HepG2 (cell line): ENCODE results near the gene CCR9. TPM values are rescaled to one million over a fixed set of nuclear protein-coding genes. Genes with fewer than 3 reads are reported as not detected.

Experiments
- ATAC-seq: fragments of 200-7000 bp; cut with Tn5 transposase; 3 replicates; pipeline ENCODE4 v1.9.1; 2020; ENCODE audit warnings: mild to moderate bottlenecking, moderate library complexity
- BruUV-seq: library from RNA; stranded (reverse); fragments of 400-500 nt; replicated peaks from 2 replicates; lab custom pipeline; 2021; lab: Mats Ljungman, UMichigan
- CTCF ChIA-PET: fragments of 300-600 bp; formaldehyde crosslinking; extraction: SDS; loops from one replicate; lab custom pipeline; 2021; ENCODE audit warnings: low total read pairs, inconsistent platforms, low intra/inter-chr PET ratio; lab: Yijun Ruan, JAX
- POLR2A ChIA-PET: fragments of 350-600 bp; sonication (Branson Sonifier 250); formaldehyde crosslinking; loops from one replicate; lab custom pipeline; 2020; ENCODE audit warnings: antibody characterized with exemption, inconsistent platforms; lab: Yijun Ruan, JAX
- DNase-seq: peaks from one replicate; pipeline ENCODE4 v3.0.0-alpha.2; 2015; ENCODE audit warnings: low spot score
- FAIRE-seq: peaks from 3 replicates; lab custom pipeline; 2011; peaks lifted over from hg19 to GRCh38; lab: Jason Lieb, UNC
- H2AFZ ChIP-seq: one replicate; pipeline ENCODE4 v1.6.1; 2011; ENCODE audit warnings: low read length, inconsistent platforms
- H3K27ac ChIP-seq: fragments of 300-600 bp; 3 replicates; pipeline ENCODE4 v1.8.0; 2011; ENCODE audit warnings: mixed run types, mild to moderate bottlenecking, mixed read lengths, low read length, inconsistent platforms; ENCODE audit not compliant: insufficient read depth; ENCODE audit errors: extremely low read length
- H3K27me3 ChIP-seq, 2 experiments: fragments of 200-600 bp in 1 of 2; 2 replicates in 1 of 2; 3 replicates in 1 of 2; pipeline versions ENCODE4 v1.6.0 to v1.8.0; 2011; ENCODE audit warnings: low read length in 2 of 2, mild to moderate bottlenecking in 2 of 2, moderate library complexity in 2 of 2, inconsistent platforms in 1 of 2; ENCODE audit not compliant: insufficient read depth in 2 of 2, control insufficient read depth in 1 of 2
- H3K36me3 ChIP-seq, 2 experiments: fragments of 200-600 bp in 1 of 2; replicated peaks in 1 of 2; 2 replicates in 1 of 2; 3 replicates in 1 of 2; pipeline versions ENCODE4 v1.5.1 to v1.8.0; 2011; ENCODE audit warnings: low read length in 2 of 2, inconsistent platforms in 1 of 2; ENCODE audit not compliant: insufficient read depth in 2 of 2, control insufficient read depth in 1 of 2
- H3K4me1 ChIP-seq: 2 replicates; pipeline ENCODE4 v1.5.1; 2012; ENCODE audit warnings: low read length, inconsistent platforms; ENCODE audit not compliant: insufficient read depth
- H3K4me2 ChIP-seq: 2 replicates; pipeline ENCODE4 v1.6.0; 2011; ENCODE audit warnings: low read depth, low read length, inconsistent platforms
- H3K4me3 ChIP-seq, 3 experiments: fragments of 200-600 bp in 1 of 3; sonication (generic), shearing (Covaris generic) in 1 of 3; replicated peaks in 1 of 3; 2 replicates each; pipeline ENCODE4 v1.5.1; 2011 to 2016; ENCODE audit warnings: low read length in 3 of 3, inconsistent platforms in 2 of 3, low read depth in 2 of 3, mild to moderate bottlenecking in 2 of 3, control low read depth in 1 of 3, mixed read lengths in 1 of 3; ENCODE audit not compliant: insufficient read depth in 1 of 3
- H3K79me2 ChIP-seq: one replicate; pipeline ENCODE4 v1.6.1; 2011; ENCODE audit warnings: low read length, inconsistent platforms; ENCODE audit not compliant: insufficient read depth
- H3K9ac ChIP-seq: 2 replicates; pipeline ENCODE4 v1.6.0; 2011; ENCODE audit warnings: mild to moderate bottlenecking, low read depth, low read length, inconsistent platforms; ENCODE audit not compliant: insufficient read depth
- H3K9me3 ChIP-seq: 2 replicates; pipeline ENCODE4 v1.5.1; 2012; ENCODE audit warnings: mild to moderate bottlenecking, low read length
- H4K20me1 ChIP-seq: 2 replicates; pipeline ENCODE4 v1.6.0; 2011; ENCODE audit warnings: inconsistent platforms, mild to moderate bottlenecking, low read length, moderate library complexity; ENCODE audit not compliant: insufficient read depth
- CSRNP2 ChIP-seq: sonication (generic); formaldehyde crosslinking; conservative IDR thresholded peaks from 2 replicates; pipeline ENCODE4 v1.8.0; 2022; ENCODE audit warnings: low read depth, missing genetic modification reagents
- SMC3 ChIP-seq: IDR thresholded peaks from 2 replicates; pipeline ENCODE4 v1.6.1; 2011; ENCODE audit warnings: low read length, improper control_type of control experiment
- SOX13 ChIP-seq, 3 experiments: fragments of 450-650 bp in 1 of 3; sonication (generic) in 1 of 3; formaldehyde crosslinking in 1 of 3; IDR thresholded peaks in 2 of 3; conservative IDR thresholded peaks in 1 of 3; 2 replicates each; pipeline versions ENCODE4 v1.5.0 to v1.6.1; 2016 to 2020; ENCODE audit warnings: antibody characterized with exemption in 1 of 3, mild to moderate bottlenecking in 1 of 3, missing compliant biosample characterization in 1 of 3, missing genetic modification reagents in 1 of 3, moderate library complexity in 1 of 3
- SOX6 ChIP-seq, 2 experiments: fragments of 450-650 bp in 1 of 2; sonication (generic) in 1 of 2; formaldehyde crosslinking in 1 of 2; IDR thresholded peaks; 2 replicates each; pipeline versions ENCODE4 v1.4.0 to v1.6.1; 2017 to 2020; ENCODE audit warnings: antibody characterized with exemption in 1 of 2, mild to moderate bottlenecking in 1 of 2, missing genetic modification reagents in 1 of 2
- ZNF569 ChIP-seq: sonication (generic); formaldehyde crosslinking; IDR thresholded peaks from 2 replicates; pipeline ENCODE4 v1.5.0; 2020; ENCODE audit warnings: mild to moderate bottlenecking, missing genetic modification reagents, moderate library complexity, borderline replicate concordance
- ZNF580 ChIP-seq: IDR thresholded peaks from 2 replicates; pipeline ENCODE4 v1.6.1; 2016; ENCODE audit warnings: low read depth, borderline replicate concordance
- WGBS: methylation state at CpG from one replicate; pipeline ENCODE4 v1.1.6; 2017; ENCODE audit warnings: low lambda C conversion rate; 5-methylcytosine and 5-hydroxymethylcytosine counted together
- in situ Hi-C: cut with HindIII; loops from 2 replicates; pipeline ENCODE4 v1.10.0; 2017; ENCODE audit warnings: low pct_unique_long_range_greater_than_20kb; ENCODE audit not compliant: extremely low pct_ligation_motif_present
- intact Hi-C: fragments of 100-400 bp; cut with micrococcal nuclease; formaldehyde crosslinking; loops from one replicate; pipeline ENCODE4 v1.10.0; 2022; ENCODE audit not compliant: unreplicated experiment
- polyA plus RNA-seq, 8 experiments: library from polyadenylated mRNA; depleted of rRNA in 3 of 8; stranded (reverse) in 7 of 8; unstranded in 1 of 8; fragments of >200 nt; fragmentation: Illumina TruSeq in 4 of 8; extraction: Trizol in 4 of 8; gene quantifications; 2 replicates each; pipeline versions ENCODE4 v1.2.1 to v1.2.3, GENCODE V29; 2011 to 2016; ENCODE audit warnings: low read depth in 4 of 8, missing spikeins in 1 of 8, mixed read lengths in 1 of 8; ENCODE audit not compliant: insufficient read depth in 1 of 8
- total RNA-seq, 5 experiments: library from RNA; depleted of rRNA; stranded (reverse); fragments of >200 nt; fragmentation: Illumina TruSeq; extraction: Trizol; gene quantifications; 2 replicates each; pipeline ENCODE4 v1.2.3, GENCODE V29; 2016; ENCODE audit warnings: low read depth in 1 of 5

The CCR9 gene
- total and polyA plus RNA-seq, 2 of the 13 experiments (the other 11 are each of a cell fraction or from before 2014, with no cell fraction given), result not detected

- in situ Hi-C loops, result no loop called here
- ATAC-seq (no peak), FAIRE-seq (no peak), DNase-seq (no peak)
- H3K4me1 ChIP-seq, result no peaks in the 10 kb centered on the region
- no peaks in the 10 kb centered on the region for H4K20me1 ChIP-seq
- ChIA-PET POLR2A (no interaction called here), CTCF (no interaction called here)
- no peaks in the 10 kb centered on the region for H3K79me2 ChIP-seq
- intact Hi-C loops, result no loop called here
- no TSS peak for BruUV-seq
- no peak overlapping the region for H3K27ac ChIP-seq
- no peak overlapping the region for H2AFZ ChIP-seq
- TF ChIP-seq ZNF569 (CRISPR knock-in tag), result no peak
- TF ChIP-seq CSRNP2 (CRISPR knock-in tag), result no peak
- H3K4me3 ChIP-seq, result no peak overlapping the region
- no peaks in the 10 kb centered on the region for H3K36me3 ChIP-seq
- no peak overlapping the region for H3K4me2 ChIP-seq
- H3K9ac ChIP-seq, result no peak overlapping the region
- H3K9me3 ChIP-seq, result no peaks in the 10 kb centered on the region
- under 1% methylated on average over 8 of the region's 8 CpGs for WGBS
- H3K27me3 ChIP-seq, result no peaks in the 10 kb centered on the region; a peak in 3 of 5 replicates
These were observed 21.4 kb upstream of the CCR9 start for GRCh38 chr3:45864760-45865519.

GRCh38 chr3:45865563-45865962 lies 20.8 kb upstream of the CCR9 start:
- WGBS, result 14% methylated on average over 6 of the region's 6 CpGs
- H3K27me3 ChIP-seq, result no peaks in the 10 kb centered on the region; a peak in 3 of 5 replicates
- TF ChIP-seq ZNF580 (CRISPR knock-in tag) (no peak), SOX13 (IDR thresholded peaks at IDR 0.05) (no peak), SOX13 (CRISPR knock-in tag; conservative IDR thresholded peaks at IDR 0.05 in 1 of 2, IDR thresholded peaks at IDR 0.05 in 1 of 2) (no peak), SMC3 (no peak), SOX6 (IDR thresholded peaks at IDR 0.05) (no peak), SOX6 (CRISPR knock-in tag; IDR thresholded peaks at IDR 0.05) (no peak)
- TF ChIP-seq, all 625 proteins: peak for 0
- no peak for FAIRE-seq
- Histone ChIP-seq H4K20me1 (no peaks in the 10 kb centered on the region), H3K4me2 (no peak overlapping the region), H2AFZ (no peak overlapping the region), H3K4me1 (no peaks in the 10 kb centered on the region), H3K9me3 (no peaks in the 10 kb centered on the region), H3K36me3 (no peaks in the 10 kb centered on the region), H3K27ac (no peak overlapping the region), H3K9ac (no peak overlapping the region), H3K4me3 (no peak overlapping the region), H3K79me2 (no peaks in the 10 kb centered on the region)
- POLR2A ChIA-PET, result no interaction called here
- BruUV-seq, result no TSS peak
- no peak for ATAC-seq
- no peak for DNase-seq
- CTCF ChIA-PET, result no interaction called here
- intact Hi-C loops, result no loop called here
- in situ Hi-C loops, result no loop called here
